GM19240 (cell line): Measurements from ENCODE around the gene INO80D.
"Not testable (repeated sequence)": the region's sequence is repeated elsewhere in the genome, so short reads cannot be mapped to it uniquely, and the experiment has no call there.

Source experiments
- DNase-seq: peaks from one replicate; pipeline ENCODE4 v3.0.0; 2011; ENCODE audit warnings: low spot score; ENCODE audit not compliant: insufficient read length

INO80D gene

GRCh38 chr2:206084870-206085741, 868 bp downstream of the INO80D start:
- DNase-seq = no peak

GRCh38 chr2:206084439-206084869, 1.5 kb downstream of the INO80D start:
- no peak for DNase-seq

- DNase-seq = peak; percentile 22
Measured at GRCh38 chr2:206083602-206084438, 2.2 kb downstream of the INO80D start.

- DNase-seq = no peak
Measured at GRCh38 chr2:206082298-206082843, 3.6 kb downstream of the INO80D start.

- no peak for DNase-seq
Measured at GRCh38 chr2:206080927-206081326, 5.0 kb downstream of the INO80D start.

GRCh38 chr2:206079699-206080465, 6.1 kb downstream of the INO80D start:
- no peak for DNase-seq

GRCh38 chr2:206077879-206078278, 8.1 kb downstream of the INO80D start:
- DNase-seq = not testable (repeated sequence)

GRCh38 chr2:206075113-206075512, 10.9 kb downstream of the INO80D start:
- DNase-seq = no peak

- DNase-seq = no peak
Measured at GRCh38 chr2:206071807-206072206, 14.2 kb downstream of the INO80D start.

GRCh38 chr2:206069417-206069816, 16.6 kb downstream of the INO80D start:
- no peak for DNase-seq

GRCh38 chr2:206068207-206068606, 17.8 kb downstream of the INO80D start:
- DNase-seq = no peak

- no peak for DNase-seq
Measured at GRCh38 chr2:206064077-206064476, 21.9 kb downstream of the INO80D start.

GRCh38 chr2:206063635-206064034, 22.3 kb downstream of the INO80D start:
- DNase-seq = no peak

GRCh38 chr2:206062724-206063123, 23.2 kb downstream of the INO80D start:
- DNase-seq = no peak

GRCh38 chr2:206056286-206056685, 29.7 kb downstream of the INO80D start:
- no peak for DNase-seq

GRCh38 chr2:206054952-206055351, 31.0 kb downstream of the INO80D start:
- no peak for DNase-seq

GRCh38 chr2:206051912-206052311, 34.1 kb downstream of the INO80D start:
- DNase-seq = no peak

- DNase-seq = no peak
Measured at GRCh38 chr2:206049392-206049791, 36.6 kb downstream of the INO80D start.

GRCh38 chr2:206045251-206045650, 40.7 kb downstream of the INO80D start:
- DNase-seq = no peak

GRCh38 chr2:206040525-206040924, 45.4 kb downstream of the INO80D start:
- DNase-seq = no peak

- not testable (repeated sequence) for DNase-seq
Measured at GRCh38 chr2:206035393-206035792, 50.6 kb downstream of the INO80D start.
